ENCODE measurements around the gene PARVA. TPM values are rescaled to one million over a fixed set of nuclear protein-coding genes. Genes with fewer than 3 reads are reported as not detected.

Gene PARVA
- 100 to 1,000 TPM in 1 of 4 donors, 10 to 100 TPM in 3; 52.9 to 188 (median 66.5) TPM for total RNA-seq

GRCh38 chr11:12377106-12377823 lies at the start of gene PARVA:
Gene PARVA, plus strand, starts transcription at chr11:12377571. Its CDS starts 77 bp downstream, at chr11:12377648.
- DNase-seq: peak; percentile 64 to 76
- no peaks in the 10 kb centered on the region for H3K9me3 ChIP-seq
- TF ChIP-seq CTCF (IDR thresholded peaks at IDR 0.05) (peak in 1 of 4 experiments; percentile 20), POLR2A (IDR thresholded peaks at IDR 0.05) (peak in 1 of 2 donors; percentile 23)
- H3K4me3 ChIP-seq: peak within 1 kb of the TSS; percentile 48 to 93
- no peaks in the 10 kb centered on the region for H3K36me3 ChIP-seq
- peaks cover 0 to 12% of the 10 kb centered on the region in 2 donors for H3K4me1 ChIP-seq
- intact Hi-C loops (cut with DNase I; ENCODE audit: low total_unique reads): no loop called here
- H3K27ac ChIP-seq: peak within 1 kb of the TSS; percentile 99 to 100
- H3K27me3 ChIP-seq: no peaks in the 10 kb centered on the region

GRCh38 chr11:12329169-12329568 lies 48.2 kb upstream of the PARVA start:
- no peaks in the 10 kb centered on the region for H3K36me3 ChIP-seq
- intact Hi-C loops (cut with DNase I; ENCODE audit: low total_unique reads): no loop called here
- H3K27me3 ChIP-seq: no peaks in the 10 kb centered on the region
- H3K4me3 ChIP-seq: no peak overlapping the region
- TF ChIP-seq CTCF (IDR thresholded peaks at IDR 0.05) (no peak), POLR2A (IDR thresholded peaks at IDR 0.05) (no peak)
- H3K9me3 ChIP-seq: no peaks in the 10 kb centered on the region
- peak overlapping the region in 1 of 2 donors; percentile 25 for H3K27ac ChIP-seq
- no peaks in the 10 kb centered on the region for H3K4me1 ChIP-seq
- no peak for DNase-seq

GRCh38 chr11:12329797-12330196 lies 47.6 kb upstream of the PARVA start:
- H3K27me3 ChIP-seq: no peaks in the 10 kb centered on the region
- H3K4me1 ChIP-seq: no peaks in the 10 kb centered on the region
- peak overlapping the region in 1 of 2 donors; percentile 25 for H3K27ac ChIP-seq
- no peaks in the 10 kb centered on the region for H3K36me3 ChIP-seq
- no peak for DNase-seq
- no peaks in the 10 kb centered on the region for H3K9me3 ChIP-seq
- no peak for TF ChIP-seq POLR2A (IDR thresholded peaks at IDR 0.05)
- no peak for TF ChIP-seq CTCF (IDR thresholded peaks at IDR 0.05)
- intact Hi-C loops (cut with DNase I; ENCODE audit: low total_unique reads): loop anchor here (5.0 kb wide), 1 partner anchor 563 kb away; no protein-coding TSS in a partner anchor
- H3K4me3 ChIP-seq: no peak overlapping the region

GRCh38 chr11:12330485-12331231 lies 46.7 kb upstream of the PARVA start:
- intact Hi-C loops (cut with DNase I; ENCODE audit: low total_unique reads): loop anchor here (5.0 kb wide), 1 partner anchor 562 kb away; no protein-coding TSS in a partner anchor
- H3K27me3 ChIP-seq: no peaks in the 10 kb centered on the region
- no peak for DNase-seq
- H3K27ac ChIP-seq: peak overlapping the region in 1 of 2 donors; percentile 25
- H3K36me3 ChIP-seq: no peaks in the 10 kb centered on the region
- H3K9me3 ChIP-seq: no peaks in the 10 kb centered on the region
- no peak overlapping the region for H3K4me3 ChIP-seq
- H3K4me1 ChIP-seq: no peaks in the 10 kb centered on the region
- TF ChIP-seq POLR2A (IDR thresholded peaks at IDR 0.05) (no peak), CTCF (IDR thresholded peaks at IDR 0.05) (no peak)
